ENCODE data around the gene LYPD8.

Gene LYPD8

DNA sequence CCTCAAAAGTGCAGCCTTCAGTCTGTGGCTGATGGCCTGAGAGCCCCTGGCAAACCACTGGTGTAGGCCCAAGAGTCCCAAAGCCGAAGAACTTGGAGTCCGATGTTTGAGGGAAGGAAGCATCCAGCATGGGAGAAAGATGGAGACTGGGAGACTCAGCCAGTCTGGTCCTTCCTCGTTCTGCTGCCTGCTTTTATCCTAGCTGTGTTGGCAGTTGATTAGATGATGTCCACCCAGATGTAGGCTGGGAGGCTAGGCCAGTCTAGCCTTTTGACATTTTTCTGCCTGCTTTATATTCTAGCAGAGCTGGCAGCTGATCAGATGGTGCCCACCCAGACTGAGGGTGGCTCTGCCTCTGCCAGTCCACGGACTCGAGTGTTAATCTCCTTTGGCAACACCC, 1.1 kb upstream of the LYPD8 start:
- DNase-seq, result no peak

DNA sequence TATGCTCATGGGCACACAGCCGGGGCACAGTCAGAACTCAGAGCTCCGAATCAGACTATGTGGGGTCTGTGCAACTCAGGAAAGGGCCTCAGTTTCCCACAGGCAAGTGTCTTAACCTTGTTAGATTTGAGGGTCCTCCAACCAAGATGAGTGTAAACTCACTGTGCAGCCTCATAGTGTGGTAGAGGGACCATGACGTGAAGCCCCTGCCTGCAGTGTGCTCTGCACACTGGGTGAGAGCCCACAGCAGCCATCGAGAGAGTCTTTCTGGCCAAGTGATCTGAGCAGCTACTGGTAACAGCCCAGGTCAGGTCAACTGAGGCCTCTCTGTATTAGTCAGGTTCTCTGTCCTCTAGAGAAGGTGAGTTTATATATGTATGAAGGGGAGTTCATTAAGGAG, 592 bp upstream of the LYPD8 start:
- no peak for DNase-seq

DNA sequence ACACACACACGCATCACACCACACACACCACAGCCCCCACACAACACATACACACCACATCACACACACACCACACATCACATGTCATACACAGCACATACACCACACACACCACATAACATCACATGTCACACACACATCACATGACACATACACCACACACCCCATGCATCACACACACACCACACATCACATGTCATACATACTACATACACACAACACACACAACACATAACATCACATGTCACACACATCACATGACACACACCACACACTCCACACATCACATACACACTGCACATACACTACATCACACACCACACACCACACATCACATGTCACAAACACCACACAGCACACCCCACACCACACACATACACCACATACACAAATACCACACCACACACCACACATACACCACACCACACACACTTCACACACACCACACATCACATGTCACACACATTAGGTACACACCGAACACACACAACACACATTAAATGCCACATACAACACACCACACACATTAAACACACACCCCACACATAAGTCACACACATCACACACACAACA, 1.8 kb downstream of the LYPD8 start:
- no peak for DNase-seq

DNA sequence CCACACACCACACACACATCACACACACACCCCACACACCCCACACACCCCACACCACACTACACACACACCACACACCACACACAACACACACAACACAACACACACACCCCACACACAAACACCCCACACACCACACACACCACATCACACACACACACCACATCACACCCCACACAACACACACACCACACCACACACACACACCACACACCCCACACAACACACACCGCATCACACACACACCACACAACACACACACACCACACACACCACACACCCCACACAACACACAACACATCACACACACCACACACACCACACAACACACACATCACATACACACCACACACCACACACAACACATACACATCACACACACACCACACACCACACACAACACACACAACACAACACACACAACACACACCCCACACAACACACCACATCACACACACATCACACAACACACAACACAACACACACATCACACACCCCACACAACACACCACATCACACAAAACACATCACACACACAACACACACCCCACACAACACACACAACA, 2.4 kb downstream of the LYPD8 start:
- DNase-seq, result no peak

DNA sequence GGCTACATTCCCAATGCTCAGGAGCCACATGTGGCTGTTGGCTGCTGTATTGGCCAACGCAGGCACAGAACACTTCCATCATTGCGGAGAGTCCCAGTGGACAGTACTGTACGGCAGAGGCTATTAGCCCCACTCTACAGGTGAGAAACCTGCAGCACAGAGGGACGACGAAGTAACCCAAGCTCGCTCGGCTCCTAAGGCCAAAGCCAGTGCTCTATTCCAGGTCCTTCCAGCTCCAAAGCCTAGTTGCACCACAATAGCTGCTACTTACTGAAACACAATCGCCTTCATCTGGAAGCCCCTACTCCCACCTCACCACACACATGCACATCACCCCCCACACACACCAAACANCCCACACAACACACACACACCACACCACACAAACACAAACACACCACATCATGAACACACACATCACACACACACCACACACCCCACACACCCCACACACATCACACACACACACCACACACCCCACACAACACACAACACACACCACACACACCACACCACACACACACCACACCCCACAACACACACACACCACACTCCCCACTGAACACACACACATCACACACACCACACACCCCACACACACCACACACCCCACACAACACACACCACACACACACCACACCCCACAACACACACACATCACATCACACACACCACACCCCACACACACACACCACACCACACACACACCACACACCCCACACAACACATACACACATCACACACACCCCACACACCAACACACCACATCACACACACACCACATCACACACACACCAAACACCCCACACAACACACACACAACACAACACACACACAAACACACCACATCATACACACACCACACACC, 3.2 kb downstream of the LYPD8 start:
- no peak for DNase-seq

DNA sequence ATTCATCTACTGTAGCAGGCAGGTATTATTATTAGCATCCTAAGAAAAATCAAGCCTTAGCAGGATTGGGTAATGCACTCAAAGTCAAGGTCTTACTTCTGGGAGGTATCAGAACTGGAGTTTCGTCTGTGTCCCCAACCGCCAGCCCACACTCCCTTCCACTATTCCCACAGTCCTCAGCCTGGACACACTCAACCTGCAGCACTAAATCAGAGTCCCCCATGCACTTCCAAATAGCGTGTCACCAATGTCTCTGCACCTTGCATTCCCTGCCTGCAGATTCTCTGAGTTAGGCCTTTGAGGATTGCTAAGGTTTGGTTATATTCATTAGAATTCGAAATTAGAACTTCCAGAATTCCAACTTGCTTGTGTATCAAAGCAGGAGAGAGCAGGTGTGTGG, 3.9 kb downstream of the LYPD8 start:
- no peak for DNase-seq

DNA sequence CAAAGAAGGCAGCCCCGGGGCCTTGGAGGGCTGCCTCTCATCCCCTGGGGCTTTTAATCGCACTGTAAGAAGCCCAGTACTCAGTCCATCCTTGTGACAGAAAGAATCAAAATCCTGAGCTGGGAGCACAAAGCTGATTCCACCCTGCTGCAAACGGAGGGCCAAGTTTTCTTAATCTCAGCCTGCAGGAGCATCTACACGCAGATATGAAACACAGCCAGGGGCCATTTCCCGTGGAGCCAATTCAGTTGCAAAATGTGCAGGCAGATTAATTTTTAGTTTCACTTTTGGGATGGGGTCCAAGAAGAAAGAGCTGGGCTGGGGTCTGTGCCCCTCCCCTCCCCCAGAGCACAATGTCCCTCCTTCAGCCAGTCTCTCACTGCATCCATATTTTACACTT, 4.4 kb downstream of the LYPD8 start:
- DNase-seq, result no peak

DNA sequence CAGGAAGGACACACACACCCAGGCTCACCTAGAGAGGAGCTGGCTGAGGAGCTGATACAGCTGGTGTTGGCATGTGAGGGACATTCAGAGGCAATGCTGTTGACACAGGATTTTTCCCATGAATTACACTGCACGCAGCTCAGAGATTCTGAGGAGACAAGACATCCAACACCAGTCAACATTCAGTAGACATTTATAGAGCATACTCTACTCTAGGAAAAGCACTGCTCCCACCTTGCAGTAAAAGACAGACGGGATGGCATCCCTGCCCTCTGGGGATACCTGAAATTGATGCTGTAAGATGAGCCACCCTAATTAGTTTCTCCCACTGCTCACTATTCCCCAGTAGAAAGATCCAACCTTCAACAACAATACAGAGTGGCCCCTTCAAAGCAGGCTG, 5.1 kb downstream of the LYPD8 start:
- no peak for DNase-seq

DNA sequence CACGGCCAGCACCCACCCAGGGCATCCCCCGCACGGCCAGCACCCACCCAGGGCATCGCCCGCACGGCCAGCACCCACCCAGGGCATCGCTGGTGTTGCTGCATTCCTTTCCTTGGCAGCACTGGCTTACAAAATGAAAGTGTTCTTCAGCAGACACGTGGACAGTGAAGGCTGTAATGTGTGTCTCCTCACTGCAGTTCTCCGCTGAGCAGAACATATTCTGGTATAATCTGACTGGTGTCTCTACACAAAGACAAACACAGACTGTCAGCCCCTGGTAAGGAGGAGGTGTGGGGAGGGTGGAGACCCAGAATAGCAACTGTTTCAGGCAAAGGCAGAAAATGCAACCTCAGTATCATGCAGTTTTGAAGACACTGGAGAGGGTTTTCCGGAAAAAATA, 7.3 kb downstream of the LYPD8 start:
- no peak for DNase-seq

DNA sequence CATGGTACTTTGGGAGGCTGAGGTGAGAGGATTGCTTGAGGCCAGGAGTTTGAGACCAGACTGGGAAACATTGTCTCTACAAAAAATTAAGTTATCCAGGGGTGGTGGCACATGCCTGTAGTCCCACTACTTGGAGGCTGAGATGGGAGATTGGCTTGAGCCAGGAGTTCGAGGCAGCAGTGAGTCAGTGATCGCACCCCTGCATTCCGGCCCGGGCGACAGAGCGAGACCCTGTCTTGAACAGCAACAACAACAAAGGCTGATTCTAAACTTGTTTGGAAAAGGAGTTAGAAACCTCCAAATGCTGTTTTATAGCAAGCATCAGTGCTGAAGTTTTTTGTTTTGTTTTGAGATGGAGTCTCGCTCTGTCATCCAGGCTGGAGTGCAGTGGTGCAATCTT, 14.7 kb downstream of the LYPD8 start:
- DNase-seq, result no peak

DNA sequence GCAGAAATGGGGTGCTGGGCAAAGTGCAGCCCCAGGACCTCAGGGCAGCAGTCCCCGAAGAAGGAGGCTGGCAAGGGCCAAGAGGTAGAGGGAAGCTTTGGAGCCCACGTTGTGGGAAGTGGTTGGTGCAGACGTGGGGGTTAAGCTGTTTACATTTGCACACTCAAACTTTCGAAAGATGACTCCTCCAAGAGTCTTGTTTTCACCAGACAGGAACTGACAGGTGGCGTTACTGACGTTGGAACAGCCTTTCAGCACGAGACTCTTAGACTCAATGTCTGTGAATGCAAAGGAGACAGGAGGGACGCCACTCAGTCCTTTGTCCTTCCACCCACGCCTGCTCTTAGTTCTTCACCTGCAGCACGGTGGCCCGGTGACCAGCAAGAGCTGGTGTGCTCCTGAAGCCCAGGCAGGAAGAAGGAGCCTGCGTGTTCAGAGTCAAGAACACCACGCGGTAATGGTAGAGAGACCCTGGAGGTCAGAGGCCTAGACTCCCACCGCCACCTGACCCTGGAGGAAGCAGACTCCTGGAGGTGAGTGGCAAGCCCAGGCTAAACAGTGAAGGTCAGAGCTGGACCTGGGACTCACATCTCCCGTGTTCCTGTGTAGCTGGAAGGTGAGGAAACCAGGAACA, 15.9 kb downstream of the LYPD8 start:
- no peak for DNase-seq

DNA sequence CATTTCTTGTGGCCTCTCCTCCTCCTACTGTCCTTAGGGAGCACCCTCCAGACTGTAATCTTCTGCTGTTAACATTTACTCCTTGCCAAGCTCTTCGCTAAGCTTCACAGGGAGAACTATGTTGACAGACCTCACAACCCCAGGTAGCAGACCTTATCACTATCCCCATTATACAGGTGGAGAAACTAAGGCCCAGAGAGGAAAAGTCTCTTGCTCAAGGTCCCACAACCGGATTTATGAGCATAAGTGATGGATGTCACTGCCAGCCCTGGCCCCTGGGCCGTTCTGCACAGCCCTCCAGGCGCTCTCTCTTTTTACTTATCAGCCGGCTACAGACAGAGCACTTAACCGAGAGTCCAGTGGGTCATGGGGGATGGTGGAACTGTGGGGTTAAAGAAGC, 18.1 kb downstream of the LYPD8 start:
- DNase-seq, result no peak

DNA sequence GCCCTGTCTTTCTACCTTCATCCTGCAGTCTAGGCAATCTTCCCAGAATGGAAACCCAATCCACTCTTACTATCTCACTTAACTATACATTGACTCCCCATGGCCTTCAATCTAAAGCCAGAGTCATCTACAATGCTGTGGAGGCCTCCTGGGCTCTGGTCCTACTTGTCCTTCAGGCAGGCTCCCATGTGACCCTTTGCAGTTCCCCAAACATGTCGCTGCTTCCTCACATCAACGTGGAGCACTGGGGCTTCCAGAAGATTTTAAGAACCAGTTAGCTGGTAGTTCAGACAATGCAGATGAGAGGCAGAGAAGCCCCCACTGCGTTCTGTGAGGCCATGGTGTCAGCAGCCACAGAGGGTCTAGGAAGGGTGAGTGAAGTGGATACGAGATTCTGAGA, 18.6 kb downstream of the LYPD8 start:
- DNase-seq, result no peak

DNA sequence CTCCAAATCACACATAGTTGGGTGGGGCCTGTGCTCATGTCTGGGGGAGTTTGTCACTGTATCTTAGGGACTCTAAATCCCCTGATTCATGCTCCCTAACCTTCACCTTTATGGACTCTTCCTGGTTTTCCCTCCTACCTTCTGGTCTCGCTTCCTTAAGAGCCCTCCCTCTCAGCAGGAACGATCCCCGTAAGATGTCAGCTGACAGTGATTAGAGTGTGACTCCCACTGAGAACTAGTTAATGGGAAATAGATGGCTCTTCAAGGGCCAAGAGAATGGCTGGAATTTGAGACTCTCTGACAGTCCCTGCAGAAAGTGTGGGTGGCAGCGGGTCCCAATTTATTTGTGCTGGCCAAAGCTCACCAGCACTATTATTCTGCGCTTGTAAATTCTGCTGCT, 22.0 kb downstream of the LYPD8 start:
- DNase-seq, result no peak

DNA sequence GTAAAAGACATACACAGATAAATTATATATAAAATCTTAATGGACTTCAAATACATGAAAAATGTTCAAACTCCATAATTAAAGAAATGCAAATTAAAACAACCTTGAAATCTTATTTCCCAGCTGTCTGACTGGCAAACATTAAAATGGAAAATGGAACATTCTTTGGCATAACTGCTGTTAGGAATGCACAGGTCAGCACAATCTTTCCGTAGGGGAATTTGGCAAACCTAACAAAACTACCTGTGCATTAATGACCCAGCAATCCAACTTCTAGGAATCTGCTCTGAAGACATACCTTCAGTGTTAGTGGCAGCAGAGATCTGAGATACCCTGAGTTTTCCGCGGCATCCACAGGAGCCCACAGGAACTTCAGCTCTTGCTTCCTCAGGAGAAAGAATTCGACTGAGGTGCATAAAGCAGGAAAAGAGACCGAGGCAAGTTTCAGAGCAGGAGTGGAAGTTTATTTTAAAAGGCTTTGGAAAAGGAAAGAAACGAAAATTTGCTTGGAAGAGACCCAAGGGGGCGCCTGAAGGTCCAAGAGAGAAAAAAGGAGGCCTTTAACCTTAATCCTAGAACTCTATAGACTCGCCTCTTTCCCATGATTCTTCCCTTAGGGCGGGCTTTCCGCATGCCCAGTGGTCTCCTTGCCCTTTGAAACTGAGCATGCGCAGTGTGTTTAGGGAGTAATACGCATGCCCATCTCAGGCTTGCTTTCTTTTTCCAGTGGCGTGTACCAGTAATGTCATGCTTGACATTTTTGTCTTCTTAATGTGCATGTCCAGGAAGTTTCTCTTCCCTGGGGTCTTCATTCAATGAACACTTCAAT, 24.8 kb downstream of the LYPD8 start:
- DNase-seq, result peak; percentile 39

DNA sequence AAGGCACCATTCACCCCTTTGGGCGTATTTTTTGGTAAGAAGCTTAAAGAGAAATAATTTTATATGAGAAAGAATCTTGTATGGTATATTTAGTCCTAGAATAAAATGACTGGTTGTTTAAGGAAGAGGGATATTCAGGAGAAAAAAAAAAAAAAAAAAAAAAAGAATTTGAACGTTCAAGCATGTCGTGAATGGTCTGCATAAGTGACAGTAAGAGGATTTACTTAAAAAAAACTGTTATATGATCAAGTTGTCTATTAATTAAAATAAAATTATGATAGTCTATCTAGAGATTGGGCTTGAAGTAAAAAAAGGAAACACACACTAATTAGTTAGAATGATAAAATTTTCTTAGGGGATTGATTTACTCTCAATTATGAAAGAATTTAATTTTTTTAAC, 41.3 kb downstream of the LYPD8 start:
- no peak for DNase-seq

DNA sequence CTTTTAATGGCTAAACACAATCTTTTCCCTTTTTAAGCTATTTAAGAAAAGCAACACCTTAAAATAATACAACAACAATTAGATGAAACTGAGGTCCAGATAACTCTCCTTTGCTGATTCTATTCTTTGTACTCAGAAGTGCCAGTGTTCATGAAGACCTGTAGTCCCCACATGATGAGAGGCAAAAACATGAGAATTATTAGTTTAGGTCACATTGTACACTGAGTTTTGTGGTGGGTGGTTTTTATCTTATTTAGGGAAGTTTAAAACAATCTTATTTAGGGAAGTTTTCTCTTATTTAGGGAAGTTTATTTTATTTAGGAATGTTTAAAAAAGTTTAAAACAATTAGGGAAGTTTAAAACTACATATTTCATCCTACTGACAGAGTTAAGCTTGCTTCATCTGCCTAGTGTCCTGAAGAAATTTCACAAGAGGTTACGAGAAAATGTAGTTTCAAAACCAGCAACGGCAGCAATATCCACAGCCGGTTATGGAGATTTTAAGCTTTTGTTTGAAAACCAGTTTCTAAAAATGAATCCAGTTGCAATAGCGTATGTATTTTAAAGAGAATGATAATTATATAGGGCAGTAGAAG, 45.2 kb downstream of the LYPD8 start:
- DNase-seq, result no peak

DNA sequence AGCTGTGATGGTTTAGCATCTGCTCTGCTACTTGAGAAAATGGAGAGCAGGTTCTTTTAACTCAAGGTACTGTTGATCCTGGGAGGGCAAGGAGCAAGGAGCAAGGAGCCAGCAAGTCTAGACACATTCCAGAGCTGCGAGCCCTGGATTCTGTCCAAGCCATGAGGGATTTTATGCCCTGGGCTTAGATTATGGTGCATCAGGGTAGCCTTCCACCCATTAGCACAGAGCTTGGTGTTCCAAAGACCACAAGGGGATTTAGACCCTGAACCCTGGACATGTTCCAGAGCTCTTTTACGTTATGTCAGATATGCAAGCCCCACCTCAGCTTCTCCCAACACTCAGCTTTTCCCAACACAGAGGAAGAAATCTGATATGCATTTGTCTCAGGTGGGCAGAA, 51.0 kb downstream of the LYPD8 start:
- DNase-seq, result no peak

DNA sequence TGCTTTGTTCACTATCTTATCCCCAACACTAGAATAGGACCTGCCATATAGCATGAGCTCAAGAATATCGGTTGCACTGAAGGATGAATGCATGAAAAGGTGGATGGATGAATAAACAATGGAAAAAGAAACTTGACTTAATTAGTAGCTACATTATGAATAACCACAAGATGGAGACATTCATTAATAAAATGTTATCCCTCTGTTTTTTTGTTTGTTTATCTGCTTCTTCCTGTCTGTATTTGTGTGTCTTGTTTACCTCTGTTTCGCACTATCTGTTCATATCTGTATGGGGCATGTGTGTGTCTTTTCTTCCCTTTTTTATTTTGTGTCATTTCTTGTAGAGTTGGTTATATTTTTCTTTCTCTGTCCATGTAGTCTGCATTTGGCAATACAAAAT, 51.9 kb downstream of the LYPD8 start:
- no peak for DNase-seq

DNA sequence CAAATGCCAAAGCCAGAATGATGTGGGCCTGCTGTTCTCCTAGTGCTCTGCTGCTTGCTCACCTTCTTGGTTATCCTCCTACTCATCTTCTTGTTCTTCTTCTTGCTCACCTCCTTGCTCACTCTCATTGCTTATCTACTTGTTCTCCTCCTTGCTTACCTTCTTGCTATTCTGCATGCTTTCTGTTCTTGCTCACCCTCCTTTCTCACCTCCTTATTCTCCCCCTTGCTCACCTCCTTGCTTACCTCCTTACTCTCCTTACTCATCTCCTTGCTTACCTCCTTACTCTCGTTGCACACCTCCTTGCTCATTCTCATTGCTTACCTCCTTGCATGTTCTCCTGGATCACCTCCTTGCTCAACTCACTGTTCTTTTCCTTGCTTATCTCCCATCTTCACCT, 52.8 kb downstream of the LYPD8 start, which contains the start of gene OR14I1:
OR14I1 (minus strand) TSS at position 53 of the 400 bp plus-strand sequence.
- DNase-seq, result no peak

DNA sequence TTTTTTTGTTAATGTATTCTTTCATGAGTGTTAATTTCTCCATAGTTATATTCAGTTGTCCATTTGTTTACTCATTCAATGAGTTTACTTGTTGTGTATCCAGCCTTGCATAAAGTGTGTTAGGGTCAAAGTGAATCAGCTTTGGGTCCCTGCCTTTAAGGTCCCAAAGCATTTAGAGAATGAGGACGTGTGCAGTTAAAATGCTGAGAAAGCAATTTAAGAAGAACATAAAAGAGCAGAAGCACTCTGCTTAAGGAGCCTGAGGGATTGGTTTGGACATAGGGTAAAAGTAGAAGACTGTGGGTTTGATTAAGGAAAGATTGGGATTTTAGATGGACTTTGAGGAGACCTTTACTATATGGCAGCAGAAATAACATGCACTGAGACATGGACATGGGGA, 56.5 kb downstream of the LYPD8 start:
- no peak for DNase-seq

DNA sequence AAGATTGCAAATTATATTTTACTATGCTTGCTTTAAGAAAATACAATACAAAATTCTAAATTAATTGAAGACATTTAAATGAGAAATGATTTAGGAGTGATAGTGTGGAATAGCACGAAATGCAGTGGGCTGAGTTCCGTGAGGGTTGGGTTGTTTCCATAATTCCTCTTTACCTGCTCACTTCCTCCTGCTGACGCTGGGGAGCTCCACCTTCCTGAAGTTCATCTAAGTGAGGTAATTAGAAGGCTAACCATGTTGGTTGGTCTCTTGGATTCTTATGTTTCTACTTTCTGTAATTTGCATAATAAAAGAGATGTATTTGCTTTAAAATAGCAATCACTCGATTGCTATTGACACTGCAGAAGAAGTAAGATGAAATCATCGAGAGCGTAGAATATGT, 57.7 kb downstream of the LYPD8 start:
- DNase-seq, result no peak

DNA sequence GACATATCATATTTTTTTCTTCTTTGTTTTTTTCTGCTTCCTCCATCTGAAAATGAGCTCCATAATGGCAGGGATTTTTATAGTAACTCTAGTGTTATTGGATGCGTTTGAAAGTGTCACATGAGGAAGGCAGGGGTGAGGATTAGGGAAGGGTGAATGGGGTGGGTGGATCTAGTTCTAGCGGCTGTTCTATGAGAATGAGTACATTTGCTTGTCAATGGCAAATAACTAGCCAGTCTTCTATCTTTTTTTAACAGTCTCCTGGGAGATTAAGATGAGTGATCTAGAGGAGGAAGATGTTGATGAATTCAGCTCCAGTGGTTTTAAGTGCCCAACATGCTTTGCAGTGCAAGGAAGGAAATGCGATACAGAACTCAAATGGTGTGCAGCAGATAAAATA, 58.8 kb downstream of the LYPD8 start:
- no peak for DNase-seq

Data from NCI-H2227 treated with DMSO at 0.1 percent for 48 hours (cell line).